PC-9 (cell line): ENCODE data around the gene ATP5PD.

Experiments
- CTCF ChIP-seq: fragments of 200-600 bp; sonication (generic); conservative IDR thresholded peaks from 2 replicates; pipeline ENCODE4 v1.6.1; 2017; ENCODE audit warnings: mixed run types, antibody characterized with exemption, mild to moderate bottlenecking, moderate library complexity
- EZH2 ChIP-seq: fragments of 200-600 bp; sonication (generic); IDR thresholded peaks from 2 replicates; pipeline ENCODE4 v1.8.0; 2017; ENCODE audit warnings: antibody characterized with exemption, low read depth

DNA sequence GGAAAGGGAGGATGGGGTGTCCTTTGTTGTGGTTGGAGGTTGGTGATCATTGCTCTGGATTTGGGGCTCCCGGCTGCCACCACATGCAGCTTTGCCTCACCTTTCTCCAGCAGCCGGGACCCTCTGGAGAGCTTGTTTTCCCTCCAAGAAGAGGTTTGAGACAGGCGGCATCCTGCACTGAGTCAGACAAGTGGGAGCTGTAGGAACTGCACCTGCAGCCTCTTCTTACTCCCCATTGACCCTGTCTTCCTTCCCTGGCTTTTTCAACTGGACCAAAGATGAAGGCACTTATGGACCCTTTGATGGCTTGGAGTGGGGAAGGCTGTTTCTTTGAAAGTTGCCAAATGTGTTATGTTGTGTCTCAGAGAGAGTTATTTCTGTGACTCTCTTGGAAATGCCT, 16.9 kb upstream of the ATP5PD start:
- no peak for TF ChIP-seq EZH2
- no peak for TF ChIP-seq CTCF
